Colonic mucosa (tissue), 4 donors: ENCODE data around the gene ACSF3. TPM values are rescaled to one million over a fixed set of nuclear protein-coding genes. Genes with fewer than 3 reads are reported as not detected.

ENCODE experiments used
- DNase-seq: peaks from one replicate; pipeline ENCODE4 v3.0.0-alpha.2; 2020
- H3K27ac ChIP-seq: fragments of 200-600 bp; one replicate; pipeline ENCODE4 v1.8.0; 2021
- H3K27me3 ChIP-seq: fragments of 200-600 bp; one replicate; pipeline ENCODE4 v1.8.0; 2021
- H3K36me3 ChIP-seq: fragments of 200-600 bp; one replicate; pipeline ENCODE4 v1.8.0; 2021
- H3K4me1 ChIP-seq: fragments of 200-600 bp; one replicate; pipeline ENCODE4 v1.8.0; 2021; ENCODE audit warnings: mild to moderate bottlenecking
- H3K4me3 ChIP-seq: fragments of 200-600 bp; one replicate; pipeline ENCODE4 v1.8.0; 2021
- H3K9ac ChIP-seq, 2 donors: one replicate each; pipeline ENCODE4 v1.7.0; 2013; ENCODE audit warnings: control low read depth in 2 of 2, low read depth in 2 of 2, low read length in 2 of 2
- H3K9me3 ChIP-seq: fragments of 200-600 bp; one replicate; pipeline ENCODE4 v1.8.0; 2021
- CTCF ChIP-seq: fragments of 200-600 bp; IDR thresholded peaks from one replicate; pipeline ENCODE4 v1.8.0; 2022; ENCODE audit warnings: antibody characterized with exemption, mild to moderate bottlenecking
- intact Hi-C: fragments of 100-400 bp; cut with DNase I; formaldehyde crosslinking; loops from one replicate; pipeline ENCODE4 v1.14.1; 2022
- total RNA-seq, 2 donors: library from RNA; stranded (reverse); fragmentation: NEBNext Ultra II Directional in 1 of 2; extraction: Animal tissue kit (Norgen Biotek cat#: 25700) in 1 of 2; gene quantifications; one replicate each; pipeline ENCODE4 v1.2.1, GENCODE V29; 2021
- donor health status: healthy.
- donor health status: DM: no; HTN: no; CAD: no.
- donor health status: DM: no; HTN: no; CAD: no.

Gene ACSF3
- total RNA-seq, 2 donors from 2014 or later, result 60.2 TPM

- Histone ChIP-seq H3K4me1 (no peaks in the 10 kb centered on the region), H3K4me3 (no peak overlapping the region), H3K36me3 (peaks cover 10% of the 10 kb centered on the region), H3K27ac (no peak overlapping the region), H3K9me3 (no peaks in the 10 kb centered on the region), H3K9ac (no peak overlapping the region), H3K27me3 (no peaks in the 10 kb centered on the region)
- no peak for TF ChIP-seq CTCF
- DNase-seq, result no peak
- intact Hi-C loops, result no loop called here
These were observed 41.5 kb downstream of the ACSF3 start for GRCh38 chr16:89135166-89135565.

GRCh38 chr16:89135971-89136765, 42.5 kb downstream of the ACSF3 start:
- intact Hi-C loops, result no loop called here
- peaks cover 10% of the 10 kb centered on the region for H3K36me3 ChIP-seq

GRCh38 chr16:89136931-89137330, 43.3 kb downstream of the ACSF3 start:
- peaks cover 10% of the 10 kb centered on the region for H3K36me3 ChIP-seq
- no peak overlapping the region for H3K4me3 ChIP-seq
- no peaks in the 10 kb centered on the region for H3K9me3 ChIP-seq
- H3K4me1 ChIP-seq, result no peaks in the 10 kb centered on the region
- no peak overlapping the region for H3K27ac ChIP-seq
- no peak overlapping the region for H3K9ac ChIP-seq
- no peak for DNase-seq
- H3K27me3 ChIP-seq, result no peaks in the 10 kb centered on the region
- intact Hi-C loops, result no loop called here
- TF ChIP-seq CTCF, result no peak

More at GRCh38 chr16:89135971-89136765, 42.5 kb downstream of the ACSF3 start:
- no peak for TF ChIP-seq CTCF
- H3K27ac ChIP-seq, result no peak overlapping the region
- no peak overlapping the region for H3K9ac ChIP-seq
- H3K27me3 ChIP-seq, result no peaks in the 10 kb centered on the region
- H3K4me1 ChIP-seq, result no peaks in the 10 kb centered on the region
- no peaks in the 10 kb centered on the region for H3K9me3 ChIP-seq
- no peak for DNase-seq
- H3K4me3 ChIP-seq, result no peak overlapping the region

GRCh38 chr16:89137666-89138512, 44.2 kb downstream of the ACSF3 start:
- Histone ChIP-seq H3K36me3 (peaks cover 10% of the 10 kb centered on the region), H3K4me3 (no peak overlapping the region), H3K27ac (no peak overlapping the region), H3K4me1 (no peaks in the 10 kb centered on the region), H3K9me3 (no peaks in the 10 kb centered on the region), H3K27me3 (no peaks in the 10 kb centered on the region), H3K9ac (no peak overlapping the region)
- no peak for DNase-seq
- TF ChIP-seq CTCF, result no peak
- intact Hi-C loops, result no loop called here

- no peaks in the 10 kb centered on the region for H3K4me1 ChIP-seq
- no peak overlapping the region for H3K4me3 ChIP-seq
- H3K9me3 ChIP-seq, result no peaks in the 10 kb centered on the region
- H3K27ac ChIP-seq, result no peak overlapping the region
- intact Hi-C loops, result no loop called here
- no peak for TF ChIP-seq CTCF
- H3K36me3 ChIP-seq, result peaks cover 4% of the 10 kb centered on the region
- no peak for DNase-seq
- no peaks in the 10 kb centered on the region for H3K27me3 ChIP-seq
- no peak overlapping the region for H3K9ac ChIP-seq
These were observed 44.8 kb downstream of the ACSF3 start for GRCh38 chr16:89138513-89138795.
